ENCODE results near the gene MTUS2.

The MTUS2 gene

DNA sequence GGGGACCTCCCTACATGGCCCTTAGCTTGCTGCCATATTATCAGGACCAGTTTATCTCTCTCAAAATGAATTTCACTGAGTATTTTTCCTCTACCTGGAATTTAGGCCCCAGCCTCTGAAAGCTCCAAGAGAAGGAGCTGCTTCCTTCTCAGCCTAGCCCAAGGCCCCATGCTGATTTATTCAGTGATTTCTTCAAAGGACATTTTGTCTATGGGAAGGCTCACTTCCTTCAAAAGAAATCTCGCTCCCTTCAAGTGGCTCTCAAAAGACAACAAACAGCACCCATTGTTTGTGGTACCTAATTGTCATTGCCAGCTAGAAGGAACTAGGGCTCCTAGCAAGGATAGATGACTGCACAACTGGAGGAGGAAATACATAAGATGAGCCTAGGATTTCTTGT, 602.9 kb downstream of the MTUS2 start:
- DNase-seq = no peak

DNA sequence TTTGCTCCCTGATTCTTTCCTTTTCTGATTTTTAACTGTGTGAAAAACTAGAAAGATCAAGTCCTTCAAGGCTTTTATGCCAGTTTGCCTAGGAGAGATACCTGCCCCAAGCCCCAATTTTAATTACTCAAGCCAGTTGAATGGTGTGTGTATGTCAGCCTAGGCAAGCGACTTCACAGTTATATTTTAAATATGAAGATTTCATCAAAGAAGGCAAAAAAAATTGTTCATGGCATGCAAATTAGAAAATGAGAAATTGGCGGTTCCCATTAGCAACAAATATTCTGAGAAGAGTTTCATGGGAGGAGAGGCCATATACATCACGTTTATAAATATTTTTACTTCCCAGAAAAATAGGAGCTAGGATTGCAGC, 607.8 kb downstream of the MTUS2 start:
- DNase-seq = no peak

DNA sequence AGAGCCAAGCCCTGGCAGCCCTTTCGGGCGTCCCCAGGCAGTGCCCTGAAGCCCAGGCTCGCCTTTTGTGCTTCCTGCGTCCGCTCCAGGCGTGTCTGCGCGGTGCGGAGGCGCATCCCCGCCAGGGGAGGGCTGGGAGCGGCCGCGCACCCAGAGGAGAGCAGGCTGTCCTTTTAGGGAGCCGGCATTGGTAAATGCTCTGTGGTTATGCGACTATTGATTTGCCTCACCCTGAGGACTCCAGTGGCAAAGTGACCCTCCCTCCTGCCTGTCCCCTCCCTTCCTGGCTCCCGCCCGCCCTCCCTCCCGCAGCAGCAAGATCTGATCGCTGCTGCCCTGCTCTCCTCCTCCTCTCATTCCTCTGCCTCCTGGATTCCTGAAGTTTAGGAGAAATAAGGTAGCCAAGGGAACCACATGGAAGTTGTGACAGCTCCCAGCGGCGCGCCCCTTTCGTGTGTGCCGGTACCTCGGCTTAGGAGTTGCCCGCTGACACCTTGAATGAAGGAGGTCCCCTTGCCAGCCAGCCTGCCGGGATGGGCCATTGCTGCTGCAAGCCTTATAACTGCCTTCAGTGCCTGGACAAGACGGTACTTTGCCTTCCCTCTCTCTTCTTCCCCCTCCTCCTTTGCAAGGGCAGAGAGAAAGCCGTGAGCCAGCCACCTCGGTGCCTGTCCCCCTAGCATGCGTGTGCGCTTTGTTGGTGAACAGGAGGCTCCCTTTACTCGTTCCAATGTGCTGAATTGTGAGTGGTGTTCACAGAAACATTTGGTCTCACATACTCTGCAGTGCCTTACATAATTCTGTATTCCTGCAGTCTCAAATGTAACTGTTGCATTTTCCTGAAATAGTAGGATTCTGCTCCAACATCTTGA, 608.4 kb downstream of the MTUS2 start:
- DNase-seq = peak in 1 of 2 donors; percentile 20

DNA sequence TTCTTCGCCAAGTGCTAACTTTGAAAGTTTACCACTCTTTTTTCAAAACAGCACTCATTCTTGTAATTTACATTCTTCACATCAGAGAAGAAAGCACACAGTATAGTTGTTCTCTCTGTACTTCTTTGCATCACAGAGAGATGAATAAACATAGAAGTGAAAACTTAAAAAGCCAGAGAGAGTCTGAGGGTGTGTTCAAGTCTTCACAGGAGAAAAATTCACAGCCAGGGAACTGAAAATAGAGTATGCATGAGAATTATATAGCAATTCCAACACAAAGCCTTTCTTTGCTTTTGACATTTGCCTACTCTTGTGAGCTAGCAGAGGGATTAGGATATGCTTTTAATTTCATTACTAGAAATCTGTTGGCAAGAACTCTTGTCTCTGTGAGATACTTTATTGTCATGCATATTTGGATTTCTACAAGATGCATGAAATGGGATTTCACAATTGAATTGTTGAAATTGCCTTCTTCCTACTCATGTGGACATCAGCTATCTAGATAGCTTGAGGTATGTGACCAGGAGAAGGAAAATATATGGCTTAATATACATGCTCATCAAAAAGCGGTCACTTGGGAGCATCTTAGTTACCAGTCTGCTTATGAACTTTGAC, 609.3 kb downstream of the MTUS2 start:
- DNase-seq = no peak

DNA sequence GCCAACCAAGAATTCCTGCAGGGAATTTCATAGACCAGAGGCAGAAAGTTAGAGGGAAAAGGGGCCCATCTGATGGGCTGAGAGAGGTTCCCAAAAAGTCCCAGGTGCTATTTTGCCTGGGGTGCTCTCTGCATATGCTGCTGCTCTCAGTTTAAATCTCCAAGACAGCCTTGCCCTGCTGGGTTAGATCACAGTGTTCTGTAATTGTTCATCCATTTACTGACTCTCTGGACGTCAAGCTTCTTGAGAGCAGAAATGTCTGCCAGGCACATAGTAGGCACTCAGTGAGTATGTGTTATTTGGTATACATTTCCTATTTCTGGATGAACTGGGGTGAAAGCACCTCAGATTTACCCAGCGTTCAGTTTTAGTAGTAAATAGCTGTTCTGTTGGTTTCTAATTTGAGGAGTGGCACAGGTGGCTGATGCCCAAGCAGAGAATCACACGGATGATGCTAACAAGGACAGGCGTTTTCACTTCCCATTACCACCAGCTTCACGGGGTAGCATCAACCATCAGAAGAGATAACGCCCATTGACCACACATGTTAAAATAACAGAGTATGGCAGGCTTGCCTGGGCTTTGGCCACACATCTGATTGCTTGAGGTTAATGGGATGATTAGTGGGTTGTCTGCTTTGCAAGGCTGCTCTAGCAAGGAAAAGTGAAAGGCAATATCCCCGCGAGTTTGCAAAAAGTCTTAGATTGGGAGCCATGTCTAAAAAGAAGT, 614.2 kb downstream of the MTUS2 start:
- DNase-seq = no peak

DNA sequence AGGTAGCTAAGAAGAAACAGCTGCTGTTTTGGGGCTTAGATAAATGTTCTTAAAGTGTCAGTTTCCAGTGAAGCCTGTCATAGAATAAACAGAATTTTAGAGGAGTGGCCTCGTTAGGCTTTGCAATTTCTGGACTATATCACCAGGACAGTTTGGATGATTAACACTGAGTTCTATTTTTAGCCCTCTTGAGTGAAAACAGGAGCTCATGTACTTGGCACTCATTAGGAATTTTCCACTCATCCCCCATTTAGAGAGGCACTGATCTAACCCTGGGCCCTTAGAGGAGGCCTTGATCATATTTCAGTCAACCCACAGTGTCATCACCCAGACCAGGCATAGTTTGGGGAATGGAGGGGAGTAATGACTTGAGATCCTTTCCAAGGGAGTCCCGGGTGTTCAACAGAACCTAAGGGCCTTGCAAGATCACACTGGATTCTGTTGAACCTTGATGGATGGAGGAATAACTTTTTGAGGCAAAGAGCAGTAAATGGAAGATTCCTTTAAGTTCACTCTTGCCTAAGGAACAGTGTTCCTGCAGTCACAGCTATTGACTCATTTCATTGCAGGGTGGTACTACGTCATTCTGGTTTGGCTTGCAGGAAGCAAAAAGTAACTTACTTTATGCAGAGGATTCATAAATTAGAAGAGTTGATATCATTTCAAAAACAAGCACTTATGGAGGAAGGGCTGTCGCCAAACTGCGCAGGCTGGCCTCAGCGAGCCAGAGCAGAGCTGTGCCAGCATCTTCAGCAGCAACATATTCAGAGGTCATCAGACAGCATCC, 615.2 kb downstream of the MTUS2 start:
- no peak for DNase-seq

DNA sequence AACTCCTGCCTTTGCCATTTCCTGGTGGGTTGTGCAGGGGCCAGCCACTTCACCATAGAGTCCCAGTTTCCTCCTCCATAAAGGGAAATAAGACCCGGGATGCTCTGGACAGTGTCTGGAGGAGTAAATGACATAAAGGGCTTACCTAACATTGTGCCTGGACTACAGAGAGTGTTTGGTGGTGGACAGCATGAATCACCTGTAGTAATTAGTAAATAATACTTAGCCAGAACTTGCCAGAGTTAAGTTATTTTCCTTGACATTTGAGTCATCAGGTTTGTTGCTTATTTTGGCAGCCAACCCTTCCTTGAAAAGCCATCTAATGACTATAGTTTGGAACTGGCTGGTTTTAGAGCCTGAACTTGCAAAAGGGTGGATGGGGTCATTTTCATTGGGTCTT, 616.2 kb downstream of the MTUS2 start:
- DNase-seq = no peak

DNA sequence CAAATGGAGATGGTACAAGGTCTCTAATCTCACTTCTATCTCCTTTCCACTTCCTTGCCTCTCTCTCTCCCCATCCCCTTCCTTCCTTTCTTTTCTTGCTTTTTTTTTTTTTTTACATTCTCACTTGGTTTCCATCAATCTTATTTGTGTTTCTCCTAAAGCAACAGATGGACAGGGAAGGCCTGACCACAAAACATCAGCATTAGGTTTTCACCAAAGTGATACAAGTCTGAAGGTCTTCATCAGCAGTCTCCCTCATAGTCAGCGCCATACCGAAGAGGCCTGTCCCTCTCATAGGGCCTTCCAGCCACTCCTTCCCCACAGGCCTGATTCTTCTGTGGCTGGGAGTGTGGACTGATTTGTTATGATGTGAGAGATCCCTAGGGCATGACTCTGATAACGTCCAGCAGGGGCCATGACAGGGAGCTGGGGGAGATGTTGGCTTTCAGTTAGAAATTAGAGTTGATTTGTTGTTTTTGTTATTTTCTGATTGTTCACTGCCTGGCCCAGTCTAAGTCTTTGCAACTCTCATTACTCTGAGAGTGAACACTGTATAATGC, 616.7 kb downstream of the MTUS2 start:
- no peak for DNase-seq

DNA sequence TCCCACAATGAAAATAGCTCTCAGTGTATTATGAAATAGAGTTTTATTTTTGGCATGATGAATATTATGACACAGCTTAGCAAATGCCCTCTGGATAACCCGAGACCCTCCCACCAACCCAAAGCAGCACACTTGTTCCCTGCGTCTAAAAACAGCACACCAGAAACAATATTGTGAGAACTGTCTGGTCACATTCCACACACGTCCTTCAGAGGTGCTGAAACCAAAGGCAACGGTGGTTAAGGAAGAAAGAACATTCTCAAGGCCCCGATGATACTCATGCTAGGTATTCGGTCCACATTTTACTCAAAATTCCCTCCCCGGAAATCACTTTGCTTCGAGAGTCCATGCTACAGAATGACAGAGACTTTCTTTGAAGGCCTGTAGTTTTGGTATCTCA, 618.6 kb downstream of the MTUS2 start:
- no peak for DNase-seq

DNA sequence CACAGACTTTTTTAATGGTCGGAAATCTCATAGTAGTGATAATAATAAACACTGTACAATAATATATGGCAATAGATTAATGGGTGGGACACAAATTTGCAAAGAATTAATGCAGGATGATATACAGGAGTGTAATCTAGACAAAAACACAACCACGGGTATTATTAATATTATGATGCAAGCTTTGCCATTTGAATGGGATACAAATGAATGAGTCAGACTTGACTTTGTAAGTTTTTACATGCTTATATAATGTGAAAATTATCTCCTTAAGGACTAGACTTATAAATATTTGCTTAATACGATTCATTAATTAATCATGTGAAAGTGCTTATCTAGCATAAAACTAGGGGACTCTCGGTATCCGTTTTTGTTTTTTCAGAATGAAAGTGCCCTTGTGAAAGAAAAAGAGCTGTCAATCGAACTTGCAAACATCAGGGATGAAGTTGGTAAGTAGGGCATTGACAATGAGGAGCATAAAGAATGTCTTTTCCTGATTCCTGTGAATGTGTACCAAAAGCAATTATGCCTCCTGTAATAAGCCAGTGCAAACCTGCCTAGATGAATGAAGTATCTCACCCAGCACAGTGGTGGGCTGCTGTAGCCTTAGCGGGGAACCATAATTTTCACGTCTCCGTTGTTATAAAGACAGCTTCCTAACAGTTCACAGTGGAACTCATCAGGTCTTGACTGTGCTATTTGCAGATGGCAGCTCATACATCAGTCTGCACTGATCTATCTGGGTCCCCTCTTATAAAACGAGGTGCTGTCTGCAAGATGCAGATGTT, 619.7 kb downstream of the MTUS2 start:
- DNase-seq = no peak

DNA sequence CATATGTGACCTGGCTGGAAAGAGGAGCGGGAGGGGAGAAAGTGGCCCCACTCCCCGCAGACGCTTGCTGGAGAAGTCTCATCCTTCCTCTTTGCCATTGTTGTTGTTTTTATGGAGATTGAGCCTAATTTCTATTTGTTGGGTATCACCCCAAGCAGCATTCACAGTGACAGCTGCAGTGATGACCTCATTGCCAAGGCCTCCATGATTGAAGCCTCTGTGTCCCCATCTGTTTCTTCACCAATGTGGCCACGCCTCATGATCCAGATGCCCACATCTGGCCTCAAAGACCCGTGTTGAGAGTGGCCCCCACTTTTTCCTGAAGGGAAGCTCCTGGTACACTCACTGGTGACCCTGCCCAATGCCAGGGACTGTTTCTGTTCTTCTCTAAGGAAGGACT, 621.2 kb downstream of the MTUS2 start:
- no peak for DNase-seq

DNA sequence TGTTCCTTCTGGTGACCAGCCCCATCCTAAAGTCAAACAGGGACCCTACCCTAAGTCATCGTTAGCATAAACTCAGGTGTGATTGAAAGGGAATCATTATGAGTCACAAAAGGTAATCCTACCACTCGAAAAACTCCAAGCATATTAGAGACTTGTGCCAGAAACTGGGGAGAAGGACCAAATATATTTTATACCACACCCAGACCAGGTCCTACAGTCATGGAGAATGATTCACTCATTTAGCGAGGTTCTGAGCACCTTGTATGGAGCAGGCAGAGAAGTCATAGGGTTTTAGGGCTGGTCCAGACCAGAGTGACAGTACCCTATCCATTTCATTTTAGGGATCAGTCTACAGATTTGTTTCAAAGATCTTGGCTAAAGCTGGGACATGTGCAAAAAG, 625.9 kb downstream of the MTUS2 start:
- DNase-seq = no peak

DNA sequence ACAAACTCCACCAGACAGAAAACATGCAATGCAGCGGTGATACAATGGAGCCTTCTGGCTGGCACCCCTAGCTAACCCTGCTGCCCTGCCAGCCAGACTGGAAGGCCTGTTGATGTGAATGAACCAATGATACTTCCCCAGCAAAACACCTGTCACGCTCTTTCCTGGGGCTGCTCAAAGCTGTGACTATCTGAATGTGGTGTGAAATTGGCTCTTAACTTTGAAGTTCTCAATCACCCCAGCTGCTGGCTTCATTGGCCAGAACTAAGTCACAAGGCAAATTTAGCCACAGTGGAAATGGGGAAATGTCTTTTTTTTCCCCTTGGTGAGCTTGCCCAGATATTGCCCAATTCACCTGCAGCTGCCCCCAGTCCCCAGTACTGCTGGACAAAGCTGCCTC, 628.0 kb downstream of the MTUS2 start:
- no peak for DNase-seq

DNA sequence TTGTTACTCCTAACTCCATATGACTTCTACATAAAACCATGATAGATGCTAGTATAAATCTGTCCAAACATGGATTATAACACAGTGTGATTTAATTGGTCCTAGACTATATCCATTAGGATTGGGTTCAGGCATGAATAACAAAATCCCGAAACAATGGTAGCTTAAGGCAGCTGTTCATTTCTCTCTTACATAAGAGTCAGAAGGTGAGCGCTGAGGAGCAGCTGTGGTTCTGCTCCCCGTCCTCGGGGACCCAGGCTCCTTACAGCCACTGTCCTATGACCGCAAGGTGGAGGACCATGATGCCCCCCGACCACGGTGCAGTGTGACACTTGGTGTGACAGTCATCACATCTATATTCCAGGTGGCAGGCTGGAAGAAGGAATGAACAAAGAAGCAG, 629.6 kb downstream of the MTUS2 start:
- DNase-seq = no peak

DNA sequence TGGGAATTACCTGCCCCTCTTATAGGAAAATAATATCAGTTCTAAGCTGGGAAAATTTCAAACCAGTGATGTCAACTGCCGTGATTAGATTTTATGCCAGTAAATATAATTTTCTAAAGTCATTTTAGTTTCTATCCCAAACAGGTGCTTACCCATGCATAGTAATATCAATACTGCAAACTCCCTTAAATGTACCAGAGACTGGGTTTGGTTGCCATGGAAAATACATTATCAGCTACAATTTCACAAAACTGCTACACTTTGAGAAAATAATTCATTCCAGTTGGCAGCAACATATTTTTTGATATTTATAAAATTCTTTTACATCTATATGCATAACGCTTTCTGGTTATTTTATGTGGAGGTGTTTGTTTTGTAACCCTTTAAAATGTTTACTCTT, 631.8 kb downstream of the MTUS2 start:
- DNase-seq = no peak

DNA sequence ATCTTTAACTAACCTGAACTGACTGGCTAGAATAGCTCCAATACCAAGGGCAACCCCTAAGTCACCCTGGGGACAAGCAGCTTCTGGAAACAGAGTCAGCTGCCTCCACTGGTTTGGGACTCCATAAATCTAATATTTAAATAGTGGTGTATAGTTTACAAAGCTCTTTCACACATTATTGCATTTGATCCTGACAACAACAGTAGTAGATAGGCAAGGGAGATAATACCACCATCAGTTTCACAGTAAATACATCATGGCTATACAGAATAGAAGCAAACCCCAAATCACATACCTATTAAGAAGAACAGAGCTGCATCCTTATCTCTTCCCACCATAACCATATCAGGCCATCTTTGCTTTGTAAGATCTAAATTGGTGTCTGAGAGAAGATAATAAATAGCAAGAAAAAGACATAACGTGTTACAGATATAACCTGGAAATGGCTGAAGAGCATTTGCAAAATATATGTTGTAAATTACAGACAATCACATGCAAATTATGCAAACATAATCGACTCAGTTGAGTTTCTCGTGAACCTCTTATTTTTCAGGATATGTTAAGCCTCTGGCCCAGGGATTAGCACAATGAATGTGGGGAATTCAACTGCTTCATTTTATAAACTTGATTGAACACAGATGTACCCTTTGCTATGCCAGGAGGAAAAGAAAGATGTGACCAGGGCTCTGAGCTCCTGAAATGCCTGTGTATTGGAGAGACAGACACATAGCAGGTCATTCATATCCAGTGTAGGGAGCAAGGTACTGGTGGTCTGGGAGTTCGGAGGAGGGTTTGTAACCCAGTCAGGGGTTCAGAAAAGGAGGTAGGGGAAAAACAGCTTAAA, 632.9 kb downstream of the MTUS2 start:
- no peak for DNase-seq

DNA sequence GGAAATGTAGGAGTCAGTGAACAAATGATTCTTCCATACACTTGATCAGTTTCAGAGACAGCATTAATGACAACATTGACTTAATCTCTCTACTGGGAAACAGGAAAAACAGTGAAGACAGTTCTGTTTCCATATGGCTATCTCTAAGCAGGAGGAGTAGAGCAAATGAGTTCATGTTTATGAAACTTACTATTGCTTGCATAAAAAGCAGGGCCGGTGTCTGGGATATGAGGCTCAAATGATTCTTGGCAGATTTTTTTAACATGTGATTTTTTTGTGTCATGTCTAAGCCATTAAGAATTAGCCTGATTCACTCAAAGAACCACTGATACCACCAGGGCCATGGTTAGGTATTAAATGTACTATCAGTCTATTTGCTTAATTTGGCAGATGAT, 633.5 kb downstream of the MTUS2 start:
- no peak for DNase-seq

DNA sequence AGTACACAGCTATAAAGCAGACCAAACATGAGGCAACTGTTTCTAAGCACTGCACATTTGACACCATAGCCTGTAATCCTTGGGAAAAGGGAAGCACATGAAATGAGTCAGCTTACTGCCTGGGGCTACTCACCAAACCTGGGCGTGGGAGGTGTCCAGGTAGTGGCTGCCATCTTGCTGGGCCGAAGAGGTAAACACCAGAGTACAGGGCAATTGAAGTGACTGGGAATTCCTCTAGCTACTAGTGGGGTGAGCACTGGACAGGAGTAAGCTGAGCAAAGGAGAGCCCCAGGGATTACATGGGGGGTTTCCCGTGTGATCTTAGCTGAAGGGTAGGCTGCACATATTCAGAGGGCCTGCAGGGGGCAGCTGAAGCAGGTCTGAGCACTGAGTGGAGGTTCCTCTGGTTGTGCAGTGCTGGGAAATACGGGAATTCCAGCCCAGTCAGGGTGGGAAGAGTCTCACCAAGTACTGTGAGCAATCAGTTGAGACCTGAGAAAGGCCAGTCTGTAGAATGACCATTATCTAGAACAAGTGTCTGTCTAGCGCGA, 634.9 kb downstream of the MTUS2 start:
- DNase-seq = no peak

DNA sequence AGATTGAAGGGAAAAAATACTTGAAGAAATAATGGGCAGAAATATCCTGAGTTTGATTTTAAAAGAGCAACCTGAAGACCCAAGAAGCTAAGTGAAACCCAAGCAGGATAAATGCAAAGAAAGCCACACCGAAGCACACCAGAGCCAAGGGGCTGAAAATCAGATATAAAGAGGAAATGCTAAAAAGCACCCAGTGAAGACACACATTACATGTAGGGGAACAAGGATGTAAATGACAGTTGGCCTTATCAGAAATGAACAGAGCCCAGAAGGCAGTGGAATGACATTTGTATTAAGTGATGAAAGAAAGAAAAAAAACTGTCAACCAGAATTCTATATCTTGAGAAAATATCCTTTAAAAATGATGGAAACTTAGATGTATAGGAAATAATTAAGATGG, 636.3 kb downstream of the MTUS2 start:
- DNase-seq = no peak

DNA sequence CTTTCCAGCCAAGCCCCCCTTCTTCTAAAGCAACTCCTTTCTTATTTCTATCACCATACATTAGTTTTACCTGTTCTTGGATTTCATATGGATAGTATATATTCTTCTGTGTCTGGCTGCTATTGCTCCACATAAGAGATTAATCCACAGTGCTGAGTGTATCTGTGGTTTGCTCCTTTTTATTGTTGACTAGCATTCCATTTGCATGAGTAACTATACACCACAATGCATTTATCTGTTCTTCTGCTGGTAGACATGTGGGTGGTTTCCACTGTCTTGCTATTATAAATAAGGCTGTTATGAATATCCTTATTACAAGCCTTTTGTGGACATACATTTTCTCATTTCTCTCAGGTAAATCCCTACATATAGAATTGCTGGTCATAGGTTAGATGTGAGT, 637.2 kb downstream of the MTUS2 start:
- no peak for DNase-seq

DNA sequence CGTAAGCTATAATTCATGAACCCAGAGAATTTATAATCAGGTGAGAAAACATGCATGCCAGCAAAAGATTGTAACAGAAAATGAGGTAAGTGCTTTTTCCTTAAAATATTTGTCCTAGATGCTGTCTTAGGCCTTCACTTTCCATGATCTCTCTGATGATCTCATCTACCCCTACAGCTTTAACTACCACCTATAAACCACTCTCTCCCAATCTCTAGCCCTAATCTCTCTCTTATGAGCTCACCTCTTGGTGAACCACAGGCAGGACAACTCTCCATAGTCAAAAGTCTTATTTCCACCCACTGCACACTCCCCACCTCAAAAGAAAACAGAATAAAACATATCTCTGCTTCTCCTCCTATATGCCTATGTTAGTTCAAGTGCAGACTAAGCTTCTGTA, 638.3 kb downstream of the MTUS2 start:
- no peak for DNase-seq

Data from hippocampal formation (tissue), 2 donors.